Right cardiac atrium (tissue), 5 donors: ENCODE data around the gene ALG12. TPM values are rescaled to one million over a fixed set of nuclear protein-coding genes. Genes with fewer than 3 reads are reported as not detected.
A peak's percentile ranks its signal among the peaks of the same experiment; 100 is the strongest.

ENCODE experiments used
- ATAC-seq, 2 donors: fragments of 200-7000 bp; cut with Tn5 transposase; one replicate each; pipeline versions ENCODE4 v1.8.0 to v1.9.1; 2020; ENCODE audit warnings: moderate library complexity in 2 of 2, mild to moderate bottlenecking in 1 of 2
- DNase-seq, 3 donors: peaks; one replicate each; pipeline ENCODE4 v3.0.0-alpha.2; 2020
- H3K27ac ChIP-seq: one replicate; pipeline ENCODE4 v1.5.1; 2013; ENCODE audit warnings: mild to moderate bottlenecking, low read length, control low read depth, moderate library complexity
- H3K27me3 ChIP-seq: one replicate; pipeline ENCODE4 v1.6.1; 2013; ENCODE audit not compliant: control insufficient read depth, insufficient read depth
- H3K4me1 ChIP-seq: one replicate; pipeline ENCODE4 v1.6.1; 2013; ENCODE audit warnings: low read length; ENCODE audit not compliant: control insufficient read depth, insufficient read depth
- H3K4me3 ChIP-seq: one replicate; pipeline ENCODE4 v1.5.1; 2013; ENCODE audit warnings: low read length, control low read depth
- H3K9me3 ChIP-seq: one replicate; pipeline ENCODE4 v1.6.1; 2013; ENCODE audit warnings: low read length; ENCODE audit not compliant: control insufficient read depth
- WGBS: extraction: QIAGEN DNeasy Blood & Tissue Kit; methylation state at CpG from one replicate; pipeline ENCODE4 v1.1.7; 2013; 5-methylcytosine and 5-hydroxymethylcytosine counted together
- intact Hi-C, 4 donors: fragments of 100-400 bp; cut with DNase I; formaldehyde crosslinking; loops; one replicate each; pipeline versions ENCODE4 v1.11.0 to v1.14.0; 2022 to 2023
- polyA plus RNA-seq: library from polyadenylated mRNA; stranded (reverse); fragments of 200-250 nt; gene quantifications from one replicate; pipeline ENCODE4 v1.2.3, GENCODE V29; 2013
- total RNA-seq, 4 donors: library from RNA; stranded (reverse); fragmentation: NEBNext Ultra II Directional; extraction: Animal tissue kit (Norgen Biotek cat#: 25700); gene quantifications; one replicate each; pipeline ENCODE4 v1.2.1, GENCODE V29; 2021
- donor health status: healthy with polysubstance abuse.
- donor health status: DM: no; HTN: yes; CAD: no.
- donor health status: DM: no; HTN: no; CAD: no.
- donor health status: DM: no; HTN: yes; CAD: no; lungs with severe emphysema.
- donor health status: DM: yes; HTN: yes; CAD: no.

Gene ALG12
- total and polyA plus RNA-seq, 5 donors, result 13.0 to 19.7 (median 16.2) TPM

GRCh38 chr22:49927483-49928184 is 9.4 kb upstream of the ALG12 start:
- no peak overlapping the region for H3K27ac ChIP-seq
- WGBS, result 93% methylated on average over 26 of the region's 26 CpGs
- no peak for ATAC-seq
- intact Hi-C loops, result loop anchor here in 3 of 4 donors (2.0 to 5.0 kb wide), 3 partner anchors 65 to 105 kb away; no protein-coding TSS in a partner anchor
- no peak for DNase-seq
- no peak overlapping the region for H3K4me3 ChIP-seq
- H3K4me1 ChIP-seq, result no peaks in the 10 kb centered on the region
- H3K27me3 ChIP-seq, result no peaks in the 10 kb centered on the region
- H3K9me3 ChIP-seq, result no peaks in the 10 kb centered on the region

- H3K27me3 ChIP-seq, result no peaks in the 10 kb centered on the region
- H3K4me1 ChIP-seq, result no peaks in the 10 kb centered on the region
- no peaks in the 10 kb centered on the region for H3K9me3 ChIP-seq
- WGBS, result 77% methylated on average over 18 of the region's 18 CpGs
- no peak overlapping the region for H3K27ac ChIP-seq
- no peak overlapping the region for H3K4me3 ChIP-seq
- ATAC-seq (no peak), DNase-seq (no peak)
- intact Hi-C loops, result loop anchor here in 2 of 4 donors (5.0 kb wide), 2 partner anchors 65 to 105 kb away; no protein-coding TSS in a partner anchor
Observed at GRCh38 chr22:49926916-49927315, 8.7 kb upstream of the ALG12 start.

GRCh38 chr22:49925525-49926128 is 7.4 kb upstream of the ALG12 start:
- no peaks in the 10 kb centered on the region for H3K4me1 ChIP-seq
- H3K27ac ChIP-seq, result no peak overlapping the region
- H3K27me3 ChIP-seq, result no peaks in the 10 kb centered on the region
- H3K4me3 ChIP-seq, result no peak overlapping the region
- intact Hi-C loops, result loop anchor here in 2 of 4 donors (5.0 kb wide), 2 partner anchors 67 to 107 kb away; no protein-coding TSS in a partner anchor
- ATAC-seq (no peak), DNase-seq (no peak)
- H3K9me3 ChIP-seq, result no peaks in the 10 kb centered on the region
- 84% methylated on average over 24 of the region's 24 CpGs for WGBS

GRCh38 chr22:49924113-49924833 is 6.0 kb upstream of the ALG12 start:
- no peak overlapping the region for H3K27ac ChIP-seq
- peak in 1 of 3 donors; percentile 45 for DNase-seq
- H3K4me1 ChIP-seq, result no peaks in the 10 kb centered on the region
- H3K27me3 ChIP-seq, result no peaks in the 10 kb centered on the region
- no peak overlapping the region for H3K4me3 ChIP-seq
- 96% methylated on average over 31 of the region's 31 CpGs for WGBS
- no peaks in the 10 kb centered on the region for H3K9me3 ChIP-seq
- intact Hi-C loops, result no loop called here
- no peak for ATAC-seq

GRCh38 chr22:49923445-49923844 is 5.2 kb upstream of the ALG12 start:
- H3K27me3 ChIP-seq, result no peaks in the 10 kb centered on the region
- H3K27ac ChIP-seq, result no peak overlapping the region
- 81% methylated on average over 16 of the region's 16 CpGs for WGBS
- DNase-seq, result peak in 1 of 3 donors; percentile 35
- H3K4me3 ChIP-seq, result no peak overlapping the region
- ATAC-seq, result no peak
- no peaks in the 10 kb centered on the region for H3K9me3 ChIP-seq
- peaks cover 3% of the 10 kb centered on the region for H3K4me1 ChIP-seq
- intact Hi-C loops, result no loop called here

- intact Hi-C loops, result no loop called here
- Histone ChIP-seq H3K27ac (no peak overlapping the region), H3K4me3 (no peak overlapping the region), H3K4me1 (peaks cover 3% of the 10 kb centered on the region), H3K27me3 (no peaks in the 10 kb centered on the region), H3K9me3 (no peaks in the 10 kb centered on the region)
- 92% methylated on average over 25 of the region's 25 CpGs for WGBS
- ATAC-seq (no peak), DNase-seq (peak in 2 of 3 donors; percentile 50 to 56)
Observed at GRCh38 chr22:49922926-49923325, 4.7 kb upstream of the ALG12 start.

GRCh38 chr22:49922484-49922883 is 4.2 kb upstream of the ALG12 start:
- Histone ChIP-seq H3K27ac (no peak overlapping the region), H3K27me3 (no peaks in the 10 kb centered on the region), H3K9me3 (no peaks in the 10 kb centered on the region), H3K4me1 (peaks cover 3% of the 10 kb centered on the region), H3K4me3 (no peak overlapping the region)
- peak in 2 of 3 donors; percentile 37 to 48 for DNase-seq
- no peak for ATAC-seq
- intact Hi-C loops, result no loop called here
- 93% methylated on average over 22 of the region's 22 CpGs for WGBS

GRCh38 chr22:49921508-49922278 is 3.5 kb upstream of the ALG12 start:
- Histone ChIP-seq H3K9me3 (no peaks in the 10 kb centered on the region), H3K4me1 (peaks cover 7% of the 10 kb centered on the region), H3K4me3 (no peak overlapping the region), H3K27ac (no peak overlapping the region), H3K27me3 (no peaks in the 10 kb centered on the region)
- intact Hi-C loops, result no loop called here
- peak in 2 of 3 donors; percentile 49 to 50 for DNase-seq
- WGBS, result 86% methylated on average over 35 of the region's 35 CpGs
- ATAC-seq, result no peak

- Histone ChIP-seq H3K9me3 (no peaks in the 10 kb centered on the region), H3K4me3 (no peak overlapping the region), H3K27ac (no peak overlapping the region), H3K27me3 (no peaks in the 10 kb centered on the region), H3K4me1 (peaks cover 7% of the 10 kb centered on the region)
- no peak for ATAC-seq
- intact Hi-C loops, result no loop called here
- WGBS, result 95% methylated on average over 18 of the region's 18 CpGs
- DNase-seq, result peak in 2 of 3 donors; percentile 27 to 53
Observed at GRCh38 chr22:49920859-49921258, 2.6 kb upstream of the ALG12 start.
